Cardiac ventricle fibroblast (primary cell): ENCODE results near the gene ZNF624. TPM values are rescaled to one million over a fixed set of nuclear protein-coding genes. Genes with fewer than 3 reads are reported as not detected.

Experiments
- total RNA-seq: library from RNA; depleted of rRNA; stranded (reverse); fragments of >200 nt; gene quantifications from 2 replicates; pipeline ENCODE4 v1.2.3, GENCODE V29; 2015

The ZNF624 gene
- total RNA-seq: 2.9 and 8.9 TPM in 2 replicates

GRCh38 chr17:16653367-16654041 lies at the start of gene ZNF624:
TSS of gene ZNF624 (minus strand) at chr17:16653850.

GRCh38 chr17:16689731-16690281 lies 36.2 kb upstream of the ZNF624 start, which contains the start of gene CCDC144A:
TSS of gene CCDC144A (plus strand) at chr17:16690241. CDS start at chr17:16690401, 160 bp downstream.

Other genes starting within 250 kb of the ZNF624 start
- 23.5 and 25.9 TPM in 2 replicates for gene TRPV2, start 238.3 kb downstream of the ZNF624 start, total RNA-seq
- 0.10 TPM in 1 of 2 replicates, not detected in the other for gene LRRC75A, start 161.7 kb downstream of the ZNF624 start, total RNA-seq
- gene ZNF287, start 84.6 kb downstream of the ZNF624 start, total RNA-seq: 6.3 and 6.8 TPM in 2 replicates
- gene CCDC144A, start 36.4 kb upstream of the ZNF624 start, total RNA-seq: 0.68 and 1.3 TPM in 2 replicates